ENCODE results near the gene ALLC.

ALLC gene

DNA sequence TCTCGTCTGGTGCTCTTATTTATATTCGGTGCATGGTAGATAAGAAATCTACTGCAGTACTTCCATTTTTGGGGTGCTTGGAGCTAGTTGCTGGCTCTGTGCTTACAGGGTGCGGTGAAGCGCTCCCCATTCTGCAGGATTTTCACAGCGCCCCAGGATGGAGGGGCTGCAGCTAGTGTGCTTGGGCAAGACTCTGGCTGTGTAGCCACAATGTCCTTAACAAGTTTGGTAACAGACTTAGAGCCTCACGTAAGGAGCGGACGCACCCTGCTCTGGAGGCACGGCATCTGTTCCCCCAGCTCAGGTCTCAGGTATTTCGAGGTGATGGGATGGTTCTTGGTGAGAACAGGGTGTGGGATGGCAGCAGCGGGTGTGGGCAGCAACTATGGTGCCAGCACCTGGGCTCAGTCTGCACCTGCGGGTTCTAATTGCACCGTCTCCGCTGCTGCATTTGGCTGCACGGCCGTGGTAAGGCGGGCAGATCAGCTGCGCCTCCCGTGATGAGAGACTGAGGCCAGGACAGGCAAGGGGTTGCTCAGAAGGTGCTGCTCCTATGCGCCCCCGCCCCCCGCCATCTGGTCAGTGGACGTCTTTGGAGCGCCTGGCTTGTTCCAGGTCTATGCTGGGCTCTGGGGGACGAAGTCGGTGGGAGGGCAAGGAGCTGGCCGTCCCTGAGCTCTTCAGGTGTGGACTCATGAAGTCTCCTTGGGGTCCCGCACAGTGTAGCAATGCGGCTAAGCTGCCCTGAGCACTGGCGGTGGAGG lies 20.1 kb upstream of the ALLC start:
- TF ChIP-seq CEBPB (IDR thresholded peaks at IDR 0.05) (no peak), TAF1 (IDR thresholded peaks at IDR 0.05; ENCODE audit: low read depth) (no peak), CREB1 (IDR thresholded peaks at IDR 0.05; ENCODE audit: low read depth) (no peak), TEAD4 (IDR thresholded peaks at IDR 0.05) (no peak)
- TF ChIP-seq, protein P1, sequence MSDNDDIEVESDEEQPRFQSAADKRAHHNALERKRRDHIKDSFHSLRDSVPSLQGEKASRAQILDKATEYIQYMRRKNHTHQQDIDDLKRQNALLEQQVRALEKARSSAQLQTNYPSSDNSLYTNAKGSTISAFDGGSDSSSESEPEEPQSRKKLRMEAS (IDR thresholded peaks at IDR 0.05) = no peak

DNA sequence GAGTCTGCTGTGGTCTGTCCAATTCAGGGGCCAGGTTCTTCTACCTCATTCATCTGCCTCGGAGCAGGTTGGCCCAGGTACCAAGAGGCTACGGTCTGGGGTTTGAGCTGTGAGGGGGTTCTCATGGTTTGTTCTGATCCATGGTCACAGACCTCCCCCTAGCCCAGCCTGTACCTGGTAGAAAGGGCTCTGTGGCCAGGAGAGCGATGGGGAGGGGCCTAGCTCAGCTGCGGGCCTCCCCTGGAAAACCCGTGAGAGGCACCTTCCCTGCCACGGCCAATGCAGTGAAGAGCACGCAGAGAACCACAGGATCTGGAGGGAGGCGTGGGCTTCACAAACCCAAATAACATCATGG lies 19.6 kb upstream of the ALLC start:
- no peak for TF ChIP-seq RAD21 (IDR thresholded peaks at IDR 0.05; ENCODE audit: low read depth)

DNA sequence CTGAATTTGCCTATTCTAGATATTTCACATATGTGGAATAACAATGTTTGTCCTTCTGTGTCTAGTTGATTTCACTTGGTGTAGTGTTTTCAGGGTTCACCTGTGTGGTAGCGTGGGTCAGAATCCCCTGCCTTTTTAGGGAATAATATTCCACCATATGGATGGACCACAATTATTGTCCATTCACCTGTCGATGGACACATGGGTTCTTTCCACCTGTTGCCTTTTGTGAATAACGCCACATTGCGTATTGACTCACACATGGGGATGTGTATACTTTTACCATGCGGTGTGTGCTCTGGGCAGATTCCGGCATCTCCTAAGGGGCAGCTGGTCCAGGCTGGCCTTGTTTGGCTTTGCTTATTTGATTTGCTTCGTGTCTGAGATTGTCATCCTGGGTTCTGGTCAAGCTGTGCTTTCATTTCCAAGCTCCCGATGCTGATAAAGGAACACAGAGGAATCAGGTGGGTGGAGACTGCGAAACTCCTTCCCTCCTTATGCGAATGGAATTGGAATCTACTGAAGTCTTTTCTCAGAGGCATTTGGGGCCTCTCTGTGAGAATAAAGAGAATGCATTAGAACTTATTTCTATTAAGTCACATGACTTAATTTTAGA lies 18.9 kb upstream of the ALLC start:
- TF ChIP-seq FOXM1 (IDR thresholded peaks at IDR 0.05; ENCODE audit: borderline replicate concordance, low read depth) (no peak), NFIC (IDR thresholded peaks at IDR 0.05) (no peak), EP300 (IDR thresholded peaks at IDR 0.05; ENCODE audit: borderline replicate concordance) (no peak)
- TF ChIP-seq, protein P1 (IDR thresholded peaks at IDR 0.05) = no peak
- TF ChIP-seq, protein P2, sequence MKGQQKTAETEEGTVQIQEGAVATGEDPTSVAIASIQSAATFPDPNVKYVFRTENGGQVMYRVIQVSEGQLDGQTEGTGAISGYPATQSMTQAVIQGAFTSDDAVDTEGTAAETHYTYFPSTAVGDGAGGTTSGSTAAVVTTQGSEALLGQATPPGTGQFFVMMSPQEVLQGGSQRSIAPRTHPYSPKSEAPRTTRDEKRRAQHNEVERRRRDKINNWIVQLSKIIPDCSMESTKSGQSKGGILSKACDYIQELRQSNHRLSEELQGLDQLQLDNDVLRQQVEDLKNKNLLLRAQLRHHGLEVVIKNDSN (IDR thresholded peaks at IDR 0.05) = no peak

GRCh38 chr2:3639653-3640052 lies 18.3 kb upstream of the ALLC start:
- TF ChIP-seq TCF12 (IDR thresholded peaks at IDR 0.05; ENCODE audit: low read depth) = no peak
- TF ChIP-seq ZBTB7A (IDR thresholded peaks at IDR 0.05; ENCODE audit: low read depth) = no peak

DNA sequence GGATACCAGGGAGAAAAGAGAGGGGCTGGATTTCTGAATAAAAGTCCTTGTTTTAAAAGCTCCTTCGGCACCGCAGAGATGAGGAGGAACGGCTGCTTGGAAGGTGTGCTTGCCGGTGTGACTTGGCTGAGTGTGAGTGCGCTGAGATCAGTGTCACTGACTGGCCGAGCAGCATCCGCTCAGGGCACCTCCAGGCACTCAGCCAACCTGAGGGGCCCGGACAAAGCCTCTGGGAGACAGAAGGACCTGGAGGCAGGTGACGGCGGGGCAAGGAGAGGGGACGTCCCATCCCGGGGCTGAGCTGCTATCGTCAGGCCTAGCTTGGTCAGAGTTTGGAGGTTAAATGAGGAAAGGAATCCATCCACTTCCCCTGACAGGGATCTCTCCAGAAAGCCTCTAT lies 16.8 kb upstream of the ALLC start:
- TF ChIP-seq CREB1 (IDR thresholded peaks at IDR 0.05; ENCODE audit: low read depth) (no peak), YY1 (IDR thresholded peaks at IDR 0.05; ENCODE audit: low read depth) (no peak), EP300 (IDR thresholded peaks at IDR 0.05; ENCODE audit: borderline replicate concordance) (no peak), ZBTB7A (IDR thresholded peaks at IDR 0.05; ENCODE audit: low read depth) (no peak)

GRCh38 chr2:3641841-3642421 lies 16.1 kb upstream of the ALLC start:
- TF ChIP-seq TAF1 (IDR thresholded peaks at IDR 0.05; ENCODE audit: low read depth) = no peak
- no peak for TF ChIP-seq CREB1 (IDR thresholded peaks at IDR 0.05; ENCODE audit: low read depth)
- no peak for TF ChIP-seq RAD21 (IDR thresholded peaks at IDR 0.05; ENCODE audit: low read depth)
- TF ChIP-seq EGR1 (IDR thresholded peaks at IDR 0.05) = no peak
- no peak for TF ChIP-seq NFIC (IDR thresholded peaks at IDR 0.05)
- TF ChIP-seq TCF12 (IDR thresholded peaks at IDR 0.05; ENCODE audit: low read depth) = no peak
- TF ChIP-seq REST (IDR thresholded peaks at IDR 0.05; ENCODE audit: low read depth) = no peak
- TF ChIP-seq, protein P1 (IDR thresholded peaks at IDR 0.05) = no peak
- TF ChIP-seq YY1 (IDR thresholded peaks at IDR 0.05; ENCODE audit: low read depth) = no peak
- no peak for TF ChIP-seq EP300 (IDR thresholded peaks at IDR 0.05; ENCODE audit: borderline replicate concordance)
- TF ChIP-seq FOXM1 (IDR thresholded peaks at IDR 0.05; ENCODE audit: borderline replicate concordance, low read depth) = no peak
- TF ChIP-seq ZBTB7A (IDR thresholded peaks at IDR 0.05; ENCODE audit: low read depth) = no peak
- TF ChIP-seq, protein P2 (IDR thresholded peaks at IDR 0.05) = no peak
- TF ChIP-seq TEAD4 (IDR thresholded peaks at IDR 0.05) = no peak
- no peak for TF ChIP-seq CEBPB (IDR thresholded peaks at IDR 0.05)

- TF ChIP-seq EGR1 (IDR thresholded peaks at IDR 0.05) (no peak), RAD21 (IDR thresholded peaks at IDR 0.05; ENCODE audit: low read depth) (no peak)
- TF ChIP-seq, protein P1 (IDR thresholded peaks at IDR 0.05) = no peak
Measured at GRCh38 chr2:3642521-3643215, 15.3 kb upstream of the ALLC start.

All from Ishikawa (cell line).